K562 (cell line): ENCODE results near the gene TPD52L1. TPM values are rescaled to one million over a fixed set of nuclear protein-coding genes. Genes with fewer than 3 reads are reported as not detected.

Experiments
- BRD4 ChIP-seq: fragments of 200-600 bp; sonication (generic); IDR thresholded peaks from 2 replicates; pipeline ENCODE4 v1.6.1; 2017; ENCODE audit warnings: inconsistent platforms
- CBFA2T2 ChIP-seq: fragments of 450-650 bp; conservative IDR thresholded peaks from 2 replicates; pipeline ENCODE4 v1.6.1; 2017; ENCODE audit warnings: mild to moderate bottlenecking
- CBX3 ChIP-seq, 2 experiments: IDR thresholded peaks; 1 replicate in 1 of 2; 2 replicates in 1 of 2; pipeline ENCODE4 v1.6.1; 2012; ENCODE audit warnings: inconsistent platforms in 2 of 2, low read length in 2 of 2, borderline replicate concordance in 1 of 2, control low read depth in 1 of 2
- HDAC3 ChIP-seq: fragments of 450-650 bp; IDR thresholded peaks from 2 replicates; pipeline ENCODE4 v1.6.1; 2018; ENCODE audit warnings: borderline replicate concordance, mild to moderate bottlenecking, moderate library complexity; ENCODE audit not compliant: partially characterized antibody
- MCM7 ChIP-seq, 2 experiments: fragments of 450-650 bp; IDR thresholded peaks; 2 replicates each; pipeline ENCODE4 v1.6.1; 2016 to 2018
- PCBP1 ChIP-seq: fragments of 200-400 bp; formaldehyde crosslinking; IDR thresholded peaks from 2 replicates; pipeline ENCODE4 v1.6.1; 2018; ENCODE audit warnings: mild to moderate bottlenecking, low read depth, low read length; ENCODE audit not compliant: poor library complexity, severe bottlenecking
- SIRT6 ChIP-seq: IDR thresholded peaks from one replicate; pipeline ENCODE4 v1.6.1; 2012; ENCODE audit warnings: low read depth, mild to moderate bottlenecking, control low read depth, inconsistent platforms, low read length, moderate library complexity
- SMAD4 ChIP-seq: fragments of 250-450 bp; sonication (Bioruptor Pico); conservative IDR thresholded peaks from 2 replicates; pipeline ENCODE4 v1.8.0; 2021; ENCODE audit warnings: inconsistent platforms, mild to moderate bottlenecking, moderate library complexity
- TOE1 ChIP-seq, 2 experiments: fragments of 450-650 bp in 1 of 2; sonication (generic) in 1 of 2; formaldehyde crosslinking in 1 of 2; IDR thresholded peaks; 2 replicates each; pipeline versions ENCODE4 v1.7.1 to v1.8.0; 2016 to 2022; ENCODE audit warnings: borderline replicate concordance in 2 of 2, mild to moderate bottlenecking in 2 of 2, antibody characterized with exemption in 1 of 2, inconsistent platforms in 1 of 2, low read depth in 1 of 2, missing genetic modification reagents in 1 of 2, moderate library complexity in 1 of 2
- ZBTB40 ChIP-seq, 2 experiments: fragments of 450-650 bp in 1 of 2; sonication (generic) in 1 of 2; formaldehyde crosslinking in 1 of 2; IDR thresholded peaks; 2 replicates each; pipeline versions ENCODE4 v1.7.1 to v1.9.0; 2016 to 2022; ENCODE audit warnings: inconsistent platforms in 1 of 2, mild to moderate bottlenecking in 1 of 2, missing genetic modification reagents in 1 of 2
- ZNF140 ChIP-seq: fragments of 250-450 bp; sonication (Bioruptor Pico); IDR thresholded peaks from 2 replicates; pipeline ENCODE4 v1.8.0; 2021; ENCODE audit warnings: moderate library complexity, mild to moderate bottlenecking, inconsistent platforms
- polyA plus RNA-seq, 8 experiments: library from polyadenylated mRNA; depleted of rRNA in 4 of 8; stranded (reverse) in 5 of 8; unstranded in 3 of 8; fragments of >200 nt; fragmentation: Nextera tagmentation in 2 of 8; fragmentation: Illumina TruSeq in 1 of 8; extraction: Ambion mirVana in 2 of 8; extraction: Trizol in 1 of 8; gene quantifications; 2 replicates each; pipeline versions ENCODE4 v1.2.1 to v1.2.3, GENCODE V29; 2011 to 2014; ENCODE audit warnings: inconsistent platforms in 1 of 8, missing spikeins in 1 of 8
- total RNA-seq, 7 experiments: library from RNA; depleted of rRNA in 6 of 7; stranded (reverse); fragments of >200 nt in 6 of 7; fragmentation: Illumina TruSeq in 2 of 7; extraction: Trizol in 2 of 7; gene quantifications; 2 replicates each; pipeline versions ENCODE4 v1.2.1 to v1.2.3, GENCODE V29; 2011 to 2021; ENCODE audit warnings: low replicate concordance in 1 of 7
- TF ChIP-seq, protein P1 (sequence below): fragments of 250-450 bp; sonication (Bioruptor Pico); IDR thresholded peaks from 2 replicates; pipeline ENCODE4 v1.8.0; 2022; ENCODE audit warnings: inconsistent platforms, mild to moderate bottlenecking, moderate library complexity, borderline replicate concordance
- TF ChIP-seq, protein P2 (sequence below): fragments of 200-800 bp; sonication (Bioruptor generic); IDR thresholded peaks from 2 replicates; pipeline ENCODE4 v1.6.1; 2017; ENCODE audit warnings: missing genetic modification characterization, missing compliant biosample characterization
- TF ChIP-seq, protein P3 (sequence below): fragments of 450-650 bp; formaldehyde crosslinking; IDR thresholded peaks from 2 replicates; pipeline ENCODE4 v1.4.0; 2020; ENCODE audit warnings: mild to moderate bottlenecking, mixed read lengths

TPD52L1 gene
- total and polyA plus RNA-seq, 9 of the 15 experiments (the other 6 are each of a cell fraction or from before 2014, with no cell fraction given), result 12.9 to 149 (median 75.7) TPM

- TF ChIP-seq ZBTB40 (IDR thresholded peaks at IDR 0.05) (no peak), ZBTB40 (CRISPR knock-in tag; IDR thresholded peaks at IDR 0.05) (no peak), BRD4 (no peak), TOE1 (IDR thresholded peaks at IDR 0.05; ENCODE audit: borderline replicate concordance) (no peak), TOE1 (CRISPR knock-in tag; IDR thresholded peaks at IDR 0.05; ENCODE audit: borderline replicate concordance, low read depth) (no peak), CBFA2T2 (peak; percentile 57), ZNF140 (CRISPR knock-in tag) (no peak), SIRT6 (no peak), HDAC3 (peak; percentile 22), SMAD4 (CRISPR knock-in tag) (no peak), PCBP1 (no peak), MCM7 (IDR thresholded peaks at IDR 0.05) (no peak), CBX3 (IDR thresholded peaks at IDR 0.05; ENCODE audit: borderline replicate concordance in 1 of 2, low read length in 2 of 2) (no peak)
- TF ChIP-seq, protein P1, sequence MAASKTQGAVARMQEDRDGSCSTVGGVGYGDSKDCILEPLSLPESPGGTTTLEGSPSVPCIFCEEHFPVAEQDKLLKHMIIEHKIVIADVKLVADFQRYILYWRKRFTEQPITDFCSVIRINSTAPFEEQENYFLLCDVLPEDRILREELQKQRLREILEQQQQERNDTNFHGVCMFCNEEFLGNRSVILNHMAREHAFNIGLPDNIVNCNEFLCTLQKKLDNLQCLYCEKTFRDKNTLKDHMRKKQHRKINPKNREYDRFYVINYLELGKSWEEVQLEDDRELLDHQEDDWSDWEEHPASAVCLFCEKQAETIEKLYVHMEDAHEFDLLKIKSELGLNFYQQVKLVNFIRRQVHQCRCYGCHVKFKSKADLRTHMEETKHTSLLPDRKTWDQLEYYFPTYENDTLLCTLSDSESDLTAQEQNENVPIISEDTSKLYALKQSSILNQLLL, result no peak
- TF ChIP-seq, protein P2, sequence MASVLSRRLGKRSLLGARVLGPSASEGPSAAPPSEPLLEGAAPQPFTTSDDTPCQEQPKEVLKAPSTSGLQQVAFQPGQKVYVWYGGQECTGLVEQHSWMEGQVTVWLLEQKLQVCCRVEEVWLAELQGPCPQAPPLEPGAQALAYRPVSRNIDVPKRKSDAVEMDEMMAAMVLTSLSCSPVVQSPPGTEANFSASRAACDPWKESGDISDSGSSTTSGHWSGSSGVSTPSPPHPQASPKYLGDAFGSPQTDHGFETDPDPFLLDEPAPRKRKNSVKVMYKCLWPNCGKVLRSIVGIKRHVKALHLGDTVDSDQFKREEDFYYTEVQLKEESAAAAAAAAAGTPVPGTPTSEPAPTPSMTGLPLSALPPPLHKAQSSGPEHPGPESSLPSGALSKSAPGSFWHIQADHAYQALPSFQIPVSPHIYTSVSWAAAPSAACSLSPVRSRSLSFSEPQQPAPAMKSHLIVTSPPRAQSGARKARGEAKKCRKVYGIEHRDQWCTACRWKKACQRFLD (CRISPR knock-in tag), result no peak
- TF ChIP-seq, protein P3, sequence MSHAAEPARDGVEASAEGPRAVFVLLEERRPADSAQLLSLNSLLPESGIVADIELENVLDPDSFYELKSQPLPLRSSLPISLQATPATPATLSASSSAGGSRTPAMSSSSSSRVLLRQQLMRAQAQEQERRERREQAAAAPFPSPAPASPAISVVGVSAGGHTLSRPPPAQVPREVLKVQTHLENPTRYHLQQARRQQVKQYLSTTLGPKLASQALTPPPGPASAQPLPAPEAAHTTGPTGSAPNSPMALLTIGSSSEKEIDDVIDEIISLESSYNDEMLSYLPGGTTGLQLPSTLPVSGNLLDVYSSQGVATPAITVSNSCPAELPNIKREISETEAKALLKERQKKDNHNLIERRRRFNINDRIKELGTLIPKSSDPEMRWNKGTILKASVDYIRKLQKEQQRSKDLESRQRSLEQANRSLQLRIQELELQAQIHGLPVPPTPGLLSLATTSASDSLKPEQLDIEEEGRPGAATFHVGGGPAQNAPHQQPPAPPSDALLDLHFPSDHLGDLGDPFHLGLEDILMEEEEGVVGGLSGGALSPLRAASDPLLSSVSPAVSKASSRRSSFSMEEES (CRISPR knock-in tag), result no peak
Observed at GRCh38 chr6:125104425-125104824, 49.1 kb upstream of the TPD52L1 start (continued).
